Measurements from ENCODE around the gene MSRB2. TPM values are rescaled to one million over a fixed set of nuclear protein-coding genes. Genes with fewer than 3 reads are reported as not detected.

The MSRB2 gene
- polyA plus RNA-seq, 2 of the 4 experiments (the other 2 are of a cell fraction): 19.0 to 32.0 TPM

GRCh38 chr10:23139677-23140076 is 44.3 kb downstream of the MSRB2 start (continued):
- TF ChIP-seq CEBPB (IDR thresholded peaks at IDR 0.05): no peak
- no peak for TF ChIP-seq TFCP2L1 (CRISPR knock-in tag; IDR thresholded peaks at IDR 0.05)

GRCh38 chr10:23141995-23142394 is 46.6 kb downstream of the MSRB2 start:
- FAIRE-seq: no peak
- WGBS (ENCODE audit: missing lambda C conversion rate): 16% methylated on average over 4 of the region's 4 CpGs
- ChIA-PET POLR2A (no interaction called here), CTCF (interaction anchor here (1.7 kb wide), 1 partner anchor 16 kb away, joined by 5 read pairs; no protein-coding TSS in a partner anchor)
- Histone ChIP-seq H3K4me3 (no peak overlapping the region), H3K4me1 (no peaks in the 10 kb centered on the region), H3K4me2 (no peak overlapping the region), H3K27ac (no peak overlapping the region), H3K9me3 (0 out of 3 replicates have a peak, but pooled peaks cover 2% of the 10 kb centered on the region)
- no peak for DNase-seq (ENCODE audit: low read depth in 1 of 2, low spot score in 1 of 2)
- no peak for ATAC-seq
- TF ChIP-seq HDAC2 (IDR thresholded peaks at IDR 0.05) (no peak), PBX3 (IDR thresholded peaks at IDR 0.05) (no peak), GATA3 (IDR thresholded peaks at IDR 0.05; ENCODE audit: borderline replicate concordance) (no peak), HMGXB4 (CRISPR knock-in tag; IDR thresholded peaks at IDR 0.05; ENCODE audit: borderline replicate concordance) (no peak), HEYL (CRISPR knock-in tag; IDR thresholded peaks at IDR 0.05) (no peak), SMC3 (IDR thresholded peaks at IDR 0.05) (no peak), TP53 (CRISPR knock-in tag; IDR thresholded peaks at IDR 0.05) (no peak), FOSB (CRISPR knock-in tag; IDR thresholded peaks at IDR 0.05) (no peak), MYC (IDR thresholded peaks at IDR 0.05; ENCODE audit: borderline replicate concordance, low read length) (no peak), USF2 (IDR thresholded peaks at IDR 0.05) (no peak), HOXB5 (CRISPR knock-in tag; IDR thresholded peaks at IDR 0.05) (no peak), ZC3H11A (IDR thresholded peaks at IDR 0.05) (no peak), REST (IDR thresholded peaks at IDR 0.05) (no peak), MAX (IDR thresholded peaks at IDR 0.05) (no peak), E2F6 (IDR thresholded peaks at IDR 0.05; ENCODE audit: borderline replicate concordance, low read depth) (no peak), HOXA7 (CRISPR knock-in tag; IDR thresholded peaks at IDR 0.05) (no peak), ZNF302 (CRISPR knock-in tag; IDR thresholded peaks at IDR 0.05) (no peak), RNF2 (IDR thresholded peaks at IDR 0.05; ENCODE audit: borderline replicate concordance, low read depth) (no peak), ESRRA (IDR thresholded peaks at IDR 0.05; ENCODE audit: borderline replicate concordance, low read length) (no peak), POLR2A (IDR thresholded peaks at IDR 0.05; ENCODE audit: low read length) (no peak)

All from A549 (cell line).